ENCODE measurements around the gene LONP1. TPM values are rescaled to one million over a fixed set of nuclear protein-coding genes. Genes with fewer than 3 reads are reported as not detected.
A peak's percentile ranks its signal among the peaks of the same experiment; 100 is the strongest.

The LONP1 gene
- total and polyA plus RNA-seq, 12 donors, result 177 to 523 (median 373) TPM

- intact Hi-C loops (cut with DNase I), result loop anchor here (5.0 kb wide), 2 partner anchors 49 to 589 kb away; no protein-coding TSS in a partner anchor
- H3K27ac ChIP-seq, result no peak overlapping the region
- DNase-seq, result peak in 3 of 7 donors; percentile 18 to 30 (median 30)
- H3K36me3 ChIP-seq (replicated peaks in 1 of 2), result no peaks in the 10 kb centered on the region
- 74 to 77% (median 76%) methylated on average over 6 to 17 of the region's 17 CpGs for WGBS, 4 donors
- no peaks in the 10 kb centered on the region for H3K27me3 ChIP-seq
- H3K9me3 ChIP-seq (replicated peaks in 1 of 3), result no peaks in the 10 kb centered on the region
- H3K4me3 ChIP-seq, result no peak overlapping the region
- TF ChIP-seq, protein P1, sequence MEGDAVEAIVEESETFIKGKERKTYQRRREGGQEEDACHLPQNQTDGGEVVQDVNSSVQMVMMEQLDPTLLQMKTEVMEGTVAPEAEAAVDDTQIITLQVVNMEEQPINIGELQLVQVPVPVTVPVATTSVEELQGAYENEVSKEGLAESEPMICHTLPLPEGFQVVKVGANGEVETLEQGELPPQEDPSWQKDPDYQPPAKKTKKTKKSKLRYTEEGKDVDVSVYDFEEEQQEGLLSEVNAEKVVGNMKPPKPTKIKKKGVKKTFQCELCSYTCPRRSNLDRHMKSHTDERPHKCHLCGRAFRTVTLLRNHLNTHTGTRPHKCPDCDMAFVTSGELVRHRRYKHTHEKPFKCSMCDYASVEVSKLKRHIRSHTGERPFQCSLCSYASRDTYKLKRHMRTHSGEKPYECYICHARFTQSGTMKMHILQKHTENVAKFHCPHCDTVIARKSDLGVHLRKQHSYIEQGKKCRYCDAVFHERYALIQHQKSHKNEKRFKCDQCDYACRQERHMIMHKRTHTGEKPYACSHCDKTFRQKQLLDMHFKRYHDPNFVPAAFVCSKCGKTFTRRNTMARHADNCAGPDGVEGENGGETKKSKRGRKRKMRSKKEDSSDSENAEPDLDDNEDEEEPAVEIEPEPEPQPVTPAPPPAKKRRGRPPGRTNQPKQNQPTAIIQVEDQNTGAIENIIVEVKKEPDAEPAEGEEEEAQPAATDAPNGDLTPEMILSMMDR (IDR thresholded peaks at IDR 0.05), result no peak
- no peak for TF ChIP-seq POLR2A (IDR thresholded peaks at IDR 0.05)
- H3K4me1 ChIP-seq (replicated peaks in 1 of 2), result peaks cover 12 to 13% of the 10 kb centered on the region in 2 donors
Measured at GRCh38 chr19:5676105-5676771, 43.7 kb downstream of the LONP1 start.

DNA sequence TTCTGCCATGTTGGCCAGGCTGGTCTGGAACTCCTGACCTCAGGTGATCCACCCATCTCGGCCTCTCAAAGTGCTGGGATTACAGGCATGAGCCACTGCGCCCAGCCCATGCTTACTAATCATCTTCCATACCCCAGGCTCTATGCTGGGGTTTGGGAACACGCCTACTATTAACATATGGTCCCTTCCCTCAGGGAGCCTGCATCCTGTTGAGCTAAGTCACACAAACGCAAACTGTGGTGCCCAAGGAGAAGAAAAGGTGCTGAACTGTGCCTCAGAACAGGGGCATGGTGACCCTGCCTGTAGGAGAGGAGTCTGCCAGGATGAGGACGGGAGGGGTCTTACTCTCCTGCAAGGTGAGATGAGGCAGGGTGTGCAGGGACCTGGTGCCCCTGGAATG is 45.2 kb downstream of the LONP1 start:
- no peak overlapping the region for H3K4me3 ChIP-seq
- no peaks in the 10 kb centered on the region for H3K9me3 ChIP-seq (replicated peaks in 1 of 3)
- no peak for DNase-seq
- H3K36me3 ChIP-seq (replicated peaks in 1 of 2), result peaks cover 0 to 4% of the 10 kb centered on the region in 2 donors
- WGBS, 4 donors, result 76 to 93% (median 85%) methylated on average over 4 to 5 of the region's 5 CpGs
- no peak overlapping the region for H3K27ac ChIP-seq
- H3K4me1 ChIP-seq (replicated peaks in 1 of 2), result peaks cover 6 to 8% of the 10 kb centered on the region in 2 donors
- intact Hi-C loops (cut with DNase I), result loop anchor here (5.0 kb wide), 2 partner anchors 47 to 587 kb away; no protein-coding TSS in a partner anchor
- TF ChIP-seq POLR2A (IDR thresholded peaks at IDR 0.05), result no peak
- TF ChIP-seq, protein P1 (IDR thresholded peaks at IDR 0.05), result no peak
- H3K27me3 ChIP-seq, result no peaks in the 10 kb centered on the region

DNA sequence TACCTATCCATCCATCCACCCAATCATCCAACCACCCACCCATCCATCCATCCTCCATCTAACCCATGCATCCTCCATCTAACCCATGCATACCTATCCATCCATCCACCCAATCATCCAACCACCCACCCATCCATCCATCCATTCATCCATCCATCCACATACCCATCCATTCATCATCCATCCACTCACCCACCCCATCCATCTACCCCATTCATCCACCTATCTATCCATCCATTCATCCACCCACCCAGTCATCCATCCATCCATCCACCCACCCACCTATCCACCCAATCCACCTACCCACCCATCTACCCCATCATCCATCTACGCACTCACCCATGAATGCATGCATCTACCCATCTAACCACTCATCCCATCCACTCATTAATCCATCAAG is 46.2 kb downstream of the LONP1 start:
- no peaks in the 10 kb centered on the region for H3K9me3 ChIP-seq (replicated peaks in 1 of 3)
- H3K36me3 ChIP-seq (replicated peaks in 1 of 2), result peaks cover 0 to 14% of the 10 kb centered on the region in 2 donors
- no peaks in the 10 kb centered on the region for H3K4me1 ChIP-seq (replicated peaks in 1 of 2)
- no peak overlapping the region for H3K4me3 ChIP-seq
- no peaks in the 10 kb centered on the region for H3K27me3 ChIP-seq
- no peak for DNase-seq
- H3K27ac ChIP-seq, result no peak overlapping the region
- 96 to 100% (median 99%) methylated on average over 1 of the region's 1 CpG for WGBS, 4 donors
- TF ChIP-seq POLR2A (IDR thresholded peaks at IDR 0.05), result no peak
- TF ChIP-seq, protein P1 (IDR thresholded peaks at IDR 0.05), result no peak
- intact Hi-C loops (cut with DNase I), result no loop called here

DNA sequence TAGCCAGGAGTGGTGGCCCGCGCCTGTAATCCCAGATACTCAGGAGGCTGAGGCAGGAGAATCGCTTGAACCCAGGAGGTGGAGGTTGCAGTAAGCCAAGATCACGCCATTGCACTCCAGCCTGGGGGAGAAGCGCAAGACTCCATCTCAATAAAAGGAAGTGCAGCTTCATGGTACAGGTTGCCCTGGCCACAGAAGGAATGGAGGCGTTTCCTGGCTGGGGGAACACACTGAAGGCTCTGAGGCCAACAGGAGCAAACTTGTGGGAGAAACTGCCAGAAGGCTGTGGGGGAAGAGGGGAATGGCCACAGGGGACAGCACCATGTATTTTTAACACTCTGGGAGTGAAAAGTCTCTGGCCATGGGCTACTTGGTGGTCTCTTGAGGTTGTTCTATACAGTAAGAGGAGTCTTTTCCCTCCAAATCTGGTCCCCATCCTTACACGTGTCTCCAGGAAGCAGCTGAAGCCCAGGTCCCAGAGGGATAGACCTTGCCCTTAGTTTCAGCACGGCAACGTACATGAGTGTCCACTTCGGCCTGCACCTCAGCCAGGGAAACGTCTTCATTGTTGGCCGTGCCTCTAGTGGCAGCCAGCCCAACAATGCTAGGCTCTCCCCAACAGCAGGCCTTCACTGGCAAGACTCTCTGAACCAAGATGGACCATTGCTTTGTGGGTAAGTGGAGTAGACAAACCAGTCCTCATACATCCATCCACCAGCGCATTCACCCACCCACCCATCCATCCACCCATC is 47.1 kb downstream of the LONP1 start:
- no peak for TF ChIP-seq POLR2A (IDR thresholded peaks at IDR 0.05)
- TF ChIP-seq, protein P1 (IDR thresholded peaks at IDR 0.05), result no peak
- DNase-seq, result no peak
- Histone ChIP-seq H3K27ac (no peak overlapping the region), H3K4me3 (no peak overlapping the region), H3K27me3 (no peaks in the 10 kb centered on the region), H3K36me3 (replicated peaks in 1 of 2) (peaks cover 0 to 22% of the 10 kb centered on the region in 2 donors), H3K9me3 (replicated peaks in 1 of 3) (no peaks in the 10 kb centered on the region), H3K4me1 (replicated peaks in 1 of 2) (no peaks in the 10 kb centered on the region)
- 85 to 90% (median 90%) methylated on average over 13 of the region's 13 CpGs for WGBS, 4 donors
- intact Hi-C loops (cut with DNase I), result no loop called here
